GM12878 (cell line): Measurements from ENCODE around the gene ELANE. TPM values are rescaled to one million over a fixed set of nuclear protein-coding genes. Genes with fewer than 3 reads are reported as not detected.

ENCODE experiments used
- CREB1 ChIP-seq: IDR thresholded peaks from 2 replicates; pipeline ENCODE4 v1.6.1; 2012; ENCODE audit warnings: low read depth, mild to moderate bottlenecking, inconsistent platforms
- EGR1 ChIP-seq, 2 experiments: IDR thresholded peaks; 1 replicate in 1 of 2; 2 replicates in 1 of 2; pipeline ENCODE4 v1.6.1; 2011 to 2012; ENCODE audit warnings: low read depth in 2 of 2, low read length in 2 of 2, borderline replicate concordance in 1 of 2, mild to moderate bottlenecking in 1 of 2, moderate library complexity in 1 of 2
- ELK1 ChIP-seq: IDR thresholded peaks from 2 replicates; pipeline ENCODE4 v1.6.1; 2012; ENCODE audit warnings: low read depth, low read length, improper control_type of control experiment
- ESRRA ChIP-seq: IDR thresholded peaks from 2 replicates; pipeline ENCODE4 v1.6.1; 2012; ENCODE audit warnings: mild to moderate bottlenecking, low read length, improper control_type of control experiment
- HDAC2 ChIP-seq: fragments of 200-600 bp; sonication (generic); IDR thresholded peaks from 2 replicates; pipeline ENCODE4 v1.6.1; 2017
- IRF3 ChIP-seq: fragments of 450-650 bp; IDR thresholded peaks from 2 replicates; pipeline ENCODE4 v1.6.1; 2014; ENCODE audit warnings: mild to moderate bottlenecking
- KLF5 ChIP-seq: fragments of 450-650 bp; IDR thresholded peaks from 2 replicates; pipeline ENCODE4 v1.6.1; 2014; ENCODE audit warnings: mild to moderate bottlenecking; ENCODE audit not compliant: partially characterized antibody
- LARP7 ChIP-seq: fragments of 450-650 bp; IDR thresholded peaks from 2 replicates; pipeline ENCODE4 v1.6.1; 2017; ENCODE audit warnings: mild to moderate bottlenecking
- MEF2B ChIP-seq: fragments of 450-650 bp; IDR thresholded peaks from 2 replicates; pipeline ENCODE4 v1.6.1; 2018; ENCODE audit warnings: mild to moderate bottlenecking, moderate library complexity; ENCODE audit not compliant: partially characterized antibody, poor library complexity, severe bottlenecking
- NKRF ChIP-seq: fragments of 450-650 bp; conservative IDR thresholded peaks from 2 replicates; pipeline ENCODE4 v1.6.1; 2017; ENCODE audit warnings: mild to moderate bottlenecking, moderate library complexity
- PML ChIP-seq: IDR thresholded peaks from 2 replicates; pipeline ENCODE4 v1.6.1; 2012; ENCODE audit warnings: low read length, inconsistent platforms
- RBBP5 ChIP-seq: fragments of 200-600 bp; sonication (generic); conservative IDR thresholded peaks from 2 replicates; pipeline ENCODE4 v1.6.1; 2016
- SIN3A ChIP-seq: IDR thresholded peaks from 2 replicates; pipeline ENCODE4 v1.6.1; 2012; ENCODE audit warnings: low read depth, low read length, improper control_type of control experiment
- SKIL ChIP-seq: fragments of 450-650 bp; IDR thresholded peaks from 2 replicates; pipeline ENCODE4 v1.6.1; 2017; ENCODE audit warnings: mild to moderate bottlenecking, low read depth, inconsistent platforms; ENCODE audit not compliant: poor library complexity, severe bottlenecking
- TAF1 ChIP-seq: IDR thresholded peaks from 2 replicates; pipeline ENCODE4 v1.6.1; 2011; ENCODE audit warnings: mild to moderate bottlenecking, low read depth, low read length, borderline replicate concordance
- TARDBP ChIP-seq: IDR thresholded peaks from 2 replicates; pipeline ENCODE4 v1.6.1; 2016; ENCODE audit warnings: borderline replicate concordance
- YY1 ChIP-seq: IDR thresholded peaks from 2 replicates; pipeline ENCODE4 v1.6.1; 2011; ENCODE audit warnings: low read depth, mild to moderate bottlenecking, low read length
- ZBTB11 ChIP-seq: fragments of 450-650 bp; formaldehyde crosslinking; IDR thresholded peaks from 2 replicates; pipeline ENCODE4 v1.5.0; 2022; ENCODE audit warnings: mild to moderate bottlenecking, missing genetic modification characterization
- ZNF207 ChIP-seq: fragments of 450-650 bp; IDR thresholded peaks from 2 replicates; pipeline ENCODE4 v1.6.1; 2014; ENCODE audit warnings: antibody characterized with exemption, mild to moderate bottlenecking, borderline replicate concordance
- ZSCAN29 ChIP-seq: fragments of 450-650 bp; IDR thresholded peaks from 2 replicates; pipeline ENCODE4 v1.6.1; 2017; ENCODE audit warnings: mild to moderate bottlenecking, moderate library complexity
- polyA plus RNA-seq, 11 experiments: library from polyadenylated mRNA; depleted of rRNA in 4 of 11; unstranded in 6 of 11; stranded (reverse) in 5 of 11; fragments of >200 nt; fragmentation: Nextera tagmentation in 4 of 11; fragmentation: Illumina TruSeq in 1 of 11; extraction: Ambion mirVana in 4 of 11; extraction: Trizol in 1 of 11; gene quantifications; 1 replicate in 1 of 11; 2 replicates in 10 of 11; pipeline versions ENCODE4 v1.2.1 to v1.2.3, GENCODE V29; 2011 to 2016; ENCODE audit warnings: inconsistent platforms in 2 of 11, missing spikeins in 2 of 11, low read depth in 1 of 11
- total RNA-seq, 4 experiments: library from RNA; depleted of rRNA in 3 of 4; stranded (reverse); fragments of >200 nt in 3 of 4; fragmentation: Illumina TruSeq in 1 of 4; extraction: Trizol in 1 of 4; gene quantifications; 2 replicates each; pipeline versions ENCODE4 v1.2.1 to v1.2.3, GENCODE V29; 2013 to 2021

ELANE gene
- total and polyA plus RNA-seq, 10 of the 15 experiments (the other 5 are each of a cell fraction or from before 2014, with no cell fraction given): not detected

- TF ChIP-seq SKIL (peak; percentile 90), ZSCAN29 (peak; percentile 93), LARP7 (peak; percentile 34), NKRF (peak; percentile 71), TARDBP (peak; percentile 60; the same call in 1 of the 2 replicates), ZBTB11 (CRISPR knock-in tag) (no peak), TAF1 (peak; percentile 64; the same call in 1 of the 2 replicates), RBBP5 (0 out of 2 replicates have a peak, but pooled peaks have one; percentile 57), SIN3A (0 out of 2 replicates have a peak, but pooled peaks have one; percentile 70), HDAC2 (no peak), ZNF207 (peak; percentile 89), ESRRA (peak; percentile 44; the same call in 1 of the 2 replicates), ELK1 (no peak), MEF2B (peak; percentile 62), PML (peak; percentile 84), IRF3 (peak; percentile 39; the same call in 1 of the 2 replicates), YY1 (peak; percentile 96), CREB1 (peak; percentile 30; the same call in 1 of the 2 replicates), EGR1 (IDR thresholded peaks at IDR 0.05; ENCODE audit: borderline replicate concordance in 1 of 2, low read depth in 2 of 2, low read length in 2 of 2) (0 out of 3 replicates have a peak, but pooled peaks of 1 of the 2 experiments have one; percentile 2), KLF5 (peak; percentile 46)
Observed at GRCh38 chr19:892894-893689, 41.0 kb downstream of the ELANE start, which contains the start of the genes MED16 and RNU6-9 (continued).
